Left renal cortex interstitium (tissue), 4 donors: ENCODE results near the gene ADPRHL1. TPM values are rescaled to one million over a fixed set of nuclear protein-coding genes. Genes with fewer than 3 reads are reported as not detected.

Experiments
- DNase-seq, 4 donors: peaks; one replicate each; pipeline ENCODE4 v3.0.0-alpha.2; 2013; ENCODE audit warnings: low read depth in 4 of 4, low spot score in 2 of 4, missing footprints in 1 of 4
- polyA plus RNA-seq, 4 donors: library from polyadenylated mRNA; unstranded; fragments of 120-200 nt; gene quantifications; one replicate each; pipeline ENCODE4 v1.2.1, GENCODE V29; 2013; ENCODE audit not compliant: insufficient read length in 4 of 4

Gene ADPRHL1
- polyA plus RNA-seq, 4 donors = 3.1 to 6.1 (median 4.7) TPM

DNA sequence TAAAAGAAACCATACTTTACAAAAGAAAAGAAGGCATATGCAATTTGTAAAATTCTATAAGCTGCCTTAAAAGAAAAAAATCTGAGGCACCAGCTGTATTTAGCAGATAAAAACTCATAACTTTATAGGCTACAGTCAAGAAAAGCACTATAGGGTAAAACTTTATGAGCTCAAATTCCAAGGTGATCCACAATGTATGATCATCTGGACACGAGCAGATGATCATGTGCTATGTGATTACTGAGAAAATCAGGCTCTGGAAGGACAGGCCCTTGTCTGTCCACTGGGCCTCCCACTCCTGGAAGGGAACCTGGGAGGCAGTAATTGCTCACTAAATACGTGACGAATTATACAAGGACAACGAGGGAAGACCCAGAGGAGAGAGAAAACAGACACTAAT is 96.7 kb downstream of the ADPRHL1 start:
- no peak for DNase-seq

DNA sequence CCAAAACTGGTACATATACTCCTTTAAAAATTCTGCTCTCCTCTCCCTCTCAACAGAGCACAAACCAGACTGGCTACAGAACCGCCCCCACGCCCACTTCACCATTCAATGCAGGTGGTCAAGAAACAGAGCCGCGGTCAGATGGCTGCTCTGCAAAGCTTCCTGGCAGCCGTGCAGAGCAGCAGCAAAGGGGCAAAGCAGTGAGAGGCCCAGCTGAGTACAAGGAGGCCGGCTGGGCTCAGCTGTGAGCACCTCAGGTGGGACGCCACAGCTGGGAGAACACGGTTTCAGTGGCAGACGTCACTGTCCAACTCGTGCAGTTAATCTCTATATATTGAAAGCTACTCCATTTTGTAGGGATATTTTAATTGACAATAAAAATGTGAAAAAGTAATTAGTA is 97.7 kb downstream of the ADPRHL1 start:
- DNase-seq = no peak

DNA sequence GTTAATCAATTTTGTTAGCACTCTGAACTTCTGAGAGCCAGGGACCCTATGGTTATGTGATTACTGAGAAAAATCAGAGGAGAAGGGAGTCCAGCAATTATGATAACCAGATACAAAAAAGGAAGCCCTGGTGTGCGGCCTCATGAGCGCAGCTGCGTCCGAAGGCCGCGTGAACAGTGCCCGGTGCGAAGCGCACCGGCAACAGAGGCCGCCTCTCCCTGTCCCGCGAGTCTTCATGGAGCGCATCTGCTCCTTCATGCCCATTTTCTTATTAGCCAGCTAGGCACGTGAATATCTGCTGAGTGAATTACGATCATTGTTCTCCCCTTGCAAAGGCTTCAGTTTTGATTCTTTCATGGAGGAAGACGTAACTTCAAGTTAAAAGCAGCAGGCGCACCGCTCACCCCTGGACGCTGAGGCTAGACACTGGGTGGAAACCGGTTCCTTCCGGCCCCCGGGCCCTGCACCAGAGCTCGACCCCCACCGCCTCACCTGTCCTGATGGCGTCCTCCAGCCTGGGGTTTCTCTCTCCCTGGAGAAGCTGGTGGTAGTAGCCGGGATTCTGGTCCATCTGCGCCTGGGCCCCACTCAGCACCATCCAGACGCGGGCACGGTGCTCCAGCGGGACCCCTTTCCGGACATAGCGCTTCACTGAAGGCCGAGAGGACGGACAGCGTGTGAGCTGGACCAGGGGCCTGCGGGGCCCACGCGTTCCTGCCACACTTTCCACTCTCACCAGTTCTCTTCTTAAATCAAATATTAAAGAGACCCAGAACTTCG is 98.3 kb downstream of the ADPRHL1 start:
- DNase-seq = no peak

DNA sequence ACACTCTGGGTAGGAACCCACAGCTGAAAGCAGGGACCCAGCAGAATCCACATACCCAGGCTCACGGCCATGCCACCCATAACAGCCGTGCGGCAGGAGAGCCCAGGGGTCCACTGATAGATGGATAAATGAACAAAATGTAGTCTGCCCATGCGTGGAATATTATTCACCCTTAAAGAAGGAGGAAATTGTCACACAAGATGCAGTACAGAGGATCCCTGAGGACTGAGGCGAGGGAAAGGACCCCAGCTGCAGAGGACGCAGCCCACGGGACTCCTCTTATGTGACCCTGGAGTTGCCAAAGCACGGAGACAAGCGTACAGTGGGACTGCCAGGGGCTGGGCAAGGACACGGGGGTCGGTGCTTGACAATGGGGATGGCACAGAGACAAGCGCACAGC is 100.0 kb downstream of the ADPRHL1 start:
- DNase-seq = no peak

DNA sequence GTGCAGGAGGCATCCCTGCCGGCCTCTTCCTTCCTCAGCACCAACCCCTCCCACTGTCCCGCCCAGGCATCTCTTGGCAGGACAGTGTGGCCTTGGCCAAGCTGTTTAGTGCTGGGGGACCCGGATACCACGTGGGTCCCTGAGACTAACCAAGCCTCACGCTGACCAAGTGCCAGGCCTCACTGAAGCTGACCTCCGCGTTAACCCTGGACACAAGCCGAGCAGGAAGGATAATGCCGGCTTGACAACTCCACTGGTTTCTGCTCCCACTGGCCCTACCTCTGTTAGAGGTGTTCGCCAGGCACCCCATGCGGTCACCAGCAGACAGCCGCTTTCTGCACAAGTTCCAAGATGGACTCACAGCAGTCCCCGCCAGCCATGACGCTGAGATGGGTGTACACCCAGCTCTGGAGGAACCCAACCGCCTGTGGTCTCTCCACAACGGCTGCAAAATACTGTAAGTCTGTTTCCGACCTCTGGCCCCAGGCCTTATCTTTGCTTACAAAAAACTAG is 101.7 kb downstream of the ADPRHL1 start:
- no peak for DNase-seq

DNA sequence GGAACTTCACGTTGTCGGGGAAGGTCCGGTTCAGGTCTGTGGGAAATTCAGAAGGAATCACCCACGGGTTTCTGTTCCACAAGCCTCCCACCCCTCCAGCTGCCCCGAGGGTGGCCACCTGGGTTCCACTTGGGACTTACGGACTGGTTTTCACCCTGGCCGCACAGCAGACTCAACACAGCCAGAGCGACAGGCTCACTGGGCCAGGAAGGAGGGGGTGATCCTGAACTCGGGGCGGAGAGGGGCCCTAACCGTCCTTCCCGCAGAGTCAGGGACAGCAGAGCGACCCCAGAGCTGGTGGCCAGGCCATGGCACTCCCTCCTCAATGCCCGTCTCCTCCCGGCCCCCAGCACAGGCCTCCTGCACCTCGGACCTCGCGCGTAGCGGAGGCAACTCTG is 102.4 kb downstream of the ADPRHL1 start:
- no peak for DNase-seq

DNA sequence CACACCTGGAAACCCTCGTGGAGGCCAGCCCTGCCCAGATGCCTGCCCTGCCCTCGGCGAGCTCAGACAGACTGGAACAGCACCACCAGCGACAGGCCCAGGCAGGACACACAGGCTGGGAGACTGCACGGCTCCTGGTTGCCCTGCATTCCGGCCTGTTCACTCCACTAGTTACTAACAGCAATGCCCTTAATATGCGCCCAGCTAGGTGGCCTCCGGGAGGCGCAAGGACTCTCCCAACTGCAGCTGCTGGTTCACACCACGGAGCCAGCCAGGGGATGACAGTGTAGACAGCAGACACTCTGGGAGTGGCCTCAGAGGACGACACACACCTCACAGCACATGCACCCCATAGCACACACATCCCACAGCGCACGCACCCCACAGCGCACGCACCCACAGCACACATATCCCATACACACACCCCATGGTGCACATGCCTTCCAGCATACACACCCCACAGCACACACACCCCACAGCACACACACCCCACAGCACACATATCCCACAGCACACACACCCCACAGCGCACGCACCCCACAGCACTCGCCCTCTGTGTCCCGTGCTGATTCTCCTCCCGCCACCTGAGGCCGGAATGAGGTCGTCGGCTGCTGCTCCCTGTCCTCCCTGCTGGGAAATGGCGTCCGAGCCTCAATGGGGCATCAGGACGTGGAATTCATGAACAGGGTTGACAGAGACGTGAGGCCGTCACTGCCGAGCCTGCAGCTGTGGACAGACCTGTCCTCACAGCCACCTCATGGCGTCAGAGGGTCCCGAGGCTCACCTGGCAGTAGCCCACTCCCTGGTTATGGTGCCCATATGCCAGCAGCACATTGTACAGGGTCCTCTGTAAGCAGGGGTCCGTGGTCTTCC is 103.0 kb downstream of the ADPRHL1 start:
- DNase-seq = no peak

Other genes starting within 250 kb of the ADPRHL1 start
- gene PCID2, start 244.8 kb downstream of the ADPRHL1 start, polyA plus RNA-seq = 10 to 100 TPM; 47.9 to 72.3 (median 64.1) TPM
- gene CUL4A, start 243.9 kb downstream of the ADPRHL1 start, polyA plus RNA-seq = 10 to 100 TPM; 68.9 to 91.5 (median 83.5) TPM
- 100 to 1,000 TPM; 174 to 193 (median 182) TPM for gene LAMP1, start 156.2 kb downstream of the ADPRHL1 start, polyA plus RNA-seq
- 10 to 100 TPM; 11.4 to 23.7 (median 17.5) TPM for gene GRTP1, start 89.4 kb downstream of the ADPRHL1 start, polyA plus RNA-seq
- 10 to 100 TPM; 15.3 to 35.8 (median 26.9) TPM for gene DCUN1D2, start 37.2 kb upstream of the ADPRHL1 start, polyA plus RNA-seq
- 10 to 100 TPM; 83.3 to 93.0 (median 88.2) TPM for gene TFDP1, start 131.3 kb upstream of the ADPRHL1 start, polyA plus RNA-seq
- under 1 TPM; 0.36 to 0.82 (median 0.42) TPM for gene ATP4B, start 204.7 kb upstream of the ADPRHL1 start, polyA plus RNA-seq
- gene GRK1, start 213.7 kb upstream of the ADPRHL1 start, polyA plus RNA-seq = under 1 TPM; 0.11 to 0.19 (median 0.15) TPM